Middle frontal gyrus (tissue), 1 donor: Measurements from ENCODE around the gene MATK.

Experiments
- DNase-seq: peaks from one replicate; pipeline ENCODE4 v3.0.0-alpha.2; 2015; ENCODE audit warnings: low spot score; ENCODE audit errors: extremely low spot score

MATK gene

GRCh38 chr19:3785938-3786824 is at the start of gene MATK:
Gene MATK (minus strand): TSS chr19:3786381. CDS start chr19:3785135, 1,246 bp downstream.
- no peak for DNase-seq

- DNase-seq, result no peak
Measured at GRCh38 chr19:3835055-3835435, 48.9 kb upstream of the MATK start.

GRCh38 chr19:3834349-3835054 is 48.3 kb upstream of the MATK start:
- DNase-seq, result no peak

GRCh38 chr19:3833578-3834348 is 47.6 kb upstream of the MATK start:
- no peak for DNase-seq

GRCh38 chr19:3832001-3832400 is 45.8 kb upstream of the MATK start:
- no peak for DNase-seq

GRCh38 chr19:3831601-3832000 is 45.4 kb upstream of the MATK start:
- DNase-seq, result no peak

GRCh38 chr19:3830621-3831589 is 44.7 kb upstream of the MATK start:
- DNase-seq, result no peak

GRCh38 chr19:3827306-3827705 is 41.1 kb upstream of the MATK start:
- no peak for DNase-seq

- no peak for DNase-seq
Measured at GRCh38 chr19:3826163-3826562, 40.0 kb upstream of the MATK start.

GRCh38 chr19:3825286-3825956 is 39.2 kb upstream of the MATK start:
- DNase-seq, result no peak

GRCh38 chr19:3823350-3823713 is 37.2 kb upstream of the MATK start:
- DNase-seq, result no peak

- no peak for DNase-seq
Measured at GRCh38 chr19:3822683-3823349, 36.6 kb upstream of the MATK start.

GRCh38 chr19:3821857-3822364 is 35.7 kb upstream of the MATK start:
- DNase-seq, result no peak

GRCh38 chr19:3821156-3821555 is 35.0 kb upstream of the MATK start:
- no peak for DNase-seq

- no peak for DNase-seq
Measured at GRCh38 chr19:3819989-3820388, 33.8 kb upstream of the MATK start.

- no peak for DNase-seq
Measured at GRCh38 chr19:3818918-3819317, 32.7 kb upstream of the MATK start.

GRCh38 chr19:3818466-3818865 is 32.3 kb upstream of the MATK start:
- peak; percentile 9 for DNase-seq

- DNase-seq, result no peak
Measured at GRCh38 chr19:3817761-3818160, 31.6 kb upstream of the MATK start.

- no peak for DNase-seq
Measured at GRCh38 chr19:3816566-3817218, 30.5 kb upstream of the MATK start.
